Prostate gland (tissue), 2 donors: ENCODE data around the gene MKRN2.
A peak's percentile ranks its signal among the peaks of the same experiment; 100 is the strongest.

ENCODE experiments used
- CTCF ChIP-seq, 4 experiments: fragments of 200-600 bp in 2 of 4; fragments of 450-650 bp in 2 of 4; sonication (generic) in 2 of 4; IDR thresholded peaks; 1 replicate in 3 of 4; 2 replicates in 1 of 4; pipeline ENCODE4 v1.5.1; 2016 to 2019; ENCODE audit warnings: antibody characterized with exemption in 4 of 4, mild to moderate bottlenecking in 2 of 4, moderate library complexity in 2 of 4
- POLR2A ChIP-seq: fragments of 450-650 bp; IDR thresholded peaks from one replicate; pipeline ENCODE4 v1.6.1; 2016; ENCODE audit warnings: antibody characterized with exemption, mild to moderate bottlenecking
- POLR2AphosphoS5 ChIP-seq: sonication (generic); formaldehyde crosslinking; IDR thresholded peaks from one replicate; pipeline ENCODE4 v1.6.1; 2017; ENCODE audit warnings: antibody characterized with exemption

- TF ChIP-seq CTCF (IDR thresholded peaks at IDR 0.05) (peak in 1 of 4 experiments; percentile 23), POLR2A (peak; percentile 94), POLR2AphosphoS5 (peak; percentile 85)
Observed at GRCh38 chr3:12556690-12557472, at the start of gene MKRN2.
